SK-N-SH treated with all-trans-retinoic acid at 6 μM for 48 hours (cell line): ENCODE measurements around the gene PPIC.
A peak's percentile ranks its signal among the peaks of the same experiment; 100 is the strongest.

Experiments used
- ATAC-seq: fragments of 200-7000 bp; cut with Tn5 transposase; 3 replicates; pipeline ENCODE4 v1.9.1; 2020; ENCODE audit warnings: mild to moderate bottlenecking, moderate library complexity
- CREB5 ChIP-seq: fragments of 250-450 bp; sonication (Bioruptor Pico); IDR thresholded peaks from 2 replicates; pipeline ENCODE4 v1.5.1; 2020; ENCODE audit warnings: low read depth, mild to moderate bottlenecking, moderate library complexity
- CSDC2 ChIP-seq: fragments of 250-450 bp; sonication (Bioruptor Pico); IDR thresholded peaks from 2 replicates; pipeline ENCODE4 v1.5.0; 2020; ENCODE audit warnings: mild to moderate bottlenecking, moderate library complexity
- ESRRG ChIP-seq: fragments of 250-450 bp; sonication (Bioruptor Pico); IDR thresholded peaks from 2 replicates; pipeline ENCODE4 v1.6.1; 2021; ENCODE audit warnings: mild to moderate bottlenecking
- ISL1 ChIP-seq: fragments of 250-450 bp; sonication (Bioruptor Pico); IDR thresholded peaks from 2 replicates; pipeline ENCODE4 v2.1.2; 2022; ENCODE audit warnings: mild to moderate bottlenecking, moderate library complexity
- PATZ1 ChIP-seq: fragments of 250-450 bp; sonication (Bioruptor Pico); IDR thresholded peaks from 2 replicates; pipeline ENCODE4 v1.8.0; 2020; ENCODE audit warnings: mild to moderate bottlenecking, moderate library complexity, borderline replicate concordance
- POU6F1 ChIP-seq: fragments of 250-450 bp; sonication (Bioruptor Pico); IDR thresholded peaks from 2 replicates; pipeline ENCODE4 v1.8.0; 2021; ENCODE audit warnings: low read depth, mild to moderate bottlenecking, moderate library complexity, borderline replicate concordance
- PPARA ChIP-seq: fragments of 250-450 bp; sonication (Bioruptor Pico); IDR thresholded peaks from 2 replicates; pipeline ENCODE4 v1.5.0; 2020; ENCODE audit warnings: mild to moderate bottlenecking, borderline replicate concordance
- ZC3H10 ChIP-seq: fragments of 250-450 bp; sonication (Bioruptor Pico); IDR thresholded peaks from 2 replicates; pipeline ENCODE4 v1.5.1; 2021; ENCODE audit warnings: mild to moderate bottlenecking, moderate library complexity
- ZFP3 ChIP-seq: fragments of 250-450 bp; sonication (Bioruptor Pico); IDR thresholded peaks from 2 replicates; pipeline ENCODE4 v1.5.0; 2020; ENCODE audit warnings: mild to moderate bottlenecking, moderate library complexity
- ZFP30 ChIP-seq: fragments of 450-650 bp; formaldehyde crosslinking; IDR thresholded peaks from 2 replicates; pipeline ENCODE4 v1.5.0; 2022; ENCODE audit warnings: mild to moderate bottlenecking, moderate library complexity
- ZNF565 ChIP-seq: fragments of 450-650 bp; formaldehyde crosslinking; conservative IDR thresholded peaks from 2 replicates; pipeline ENCODE4 v1.5.0; 2020; ENCODE audit warnings: low read depth, mild to moderate bottlenecking, moderate library complexity
- ZNF70 ChIP-seq: fragments of 450-650 bp; formaldehyde crosslinking; IDR thresholded peaks from 2 replicates; pipeline ENCODE4 v1.5.0; 2020; ENCODE audit warnings: mild to moderate bottlenecking, moderate library complexity
- ZNF8 ChIP-seq: fragments of 450-650 bp; formaldehyde crosslinking; IDR thresholded peaks from 2 replicates; pipeline ENCODE4 v1.5.0; 2020; ENCODE audit warnings: mild to moderate bottlenecking, moderate library complexity
- TF ChIP-seq, protein P1 (sequence below): fragments of 250-450 bp; sonication (Bioruptor Pico); IDR thresholded peaks from 2 replicates; pipeline ENCODE4 v1.5.0; 2020; ENCODE audit warnings: mild to moderate bottlenecking, moderate library complexity
- TF ChIP-seq, protein P2 (sequence below): fragments of 250-450 bp; sonication (Bioruptor Pico); IDR thresholded peaks from 2 replicates; pipeline ENCODE4 v1.5.1; 2021; ENCODE audit warnings: mild to moderate bottlenecking, moderate library complexity

PPIC gene

DNA sequence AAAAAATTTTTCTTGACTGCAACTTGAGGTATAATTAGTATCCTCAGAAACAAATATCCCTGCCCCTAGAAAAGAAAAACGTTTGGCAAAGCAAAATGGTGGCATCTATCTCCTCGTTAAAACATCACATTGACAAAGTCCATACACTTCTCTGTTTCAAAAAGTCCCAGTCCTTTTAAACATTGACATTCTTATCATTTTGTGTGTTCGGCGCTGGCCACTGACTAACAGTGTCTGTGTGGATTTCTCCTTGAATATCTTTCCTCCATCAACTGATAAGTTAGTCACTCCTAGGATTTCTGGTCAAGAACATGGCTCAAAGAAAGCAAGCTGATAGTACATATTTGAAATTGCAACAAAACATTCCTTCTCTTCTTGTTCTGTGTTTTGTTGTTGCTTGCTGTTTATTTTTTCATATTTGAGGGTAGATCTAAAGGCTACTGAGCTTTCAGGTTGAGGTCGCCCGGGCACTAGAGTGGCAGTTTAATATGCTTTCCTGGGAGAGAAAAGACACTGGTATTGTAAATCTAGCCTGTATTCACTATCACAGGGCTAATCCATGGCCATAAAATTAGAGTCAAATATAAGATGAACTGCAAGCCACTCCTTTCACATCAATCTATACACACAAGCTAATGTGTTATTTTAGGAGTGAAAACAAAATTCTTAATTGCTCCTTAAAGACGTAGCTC lies 8.5 kb upstream of the PPIC start (continued):
- TF ChIP-seq, protein P1, sequence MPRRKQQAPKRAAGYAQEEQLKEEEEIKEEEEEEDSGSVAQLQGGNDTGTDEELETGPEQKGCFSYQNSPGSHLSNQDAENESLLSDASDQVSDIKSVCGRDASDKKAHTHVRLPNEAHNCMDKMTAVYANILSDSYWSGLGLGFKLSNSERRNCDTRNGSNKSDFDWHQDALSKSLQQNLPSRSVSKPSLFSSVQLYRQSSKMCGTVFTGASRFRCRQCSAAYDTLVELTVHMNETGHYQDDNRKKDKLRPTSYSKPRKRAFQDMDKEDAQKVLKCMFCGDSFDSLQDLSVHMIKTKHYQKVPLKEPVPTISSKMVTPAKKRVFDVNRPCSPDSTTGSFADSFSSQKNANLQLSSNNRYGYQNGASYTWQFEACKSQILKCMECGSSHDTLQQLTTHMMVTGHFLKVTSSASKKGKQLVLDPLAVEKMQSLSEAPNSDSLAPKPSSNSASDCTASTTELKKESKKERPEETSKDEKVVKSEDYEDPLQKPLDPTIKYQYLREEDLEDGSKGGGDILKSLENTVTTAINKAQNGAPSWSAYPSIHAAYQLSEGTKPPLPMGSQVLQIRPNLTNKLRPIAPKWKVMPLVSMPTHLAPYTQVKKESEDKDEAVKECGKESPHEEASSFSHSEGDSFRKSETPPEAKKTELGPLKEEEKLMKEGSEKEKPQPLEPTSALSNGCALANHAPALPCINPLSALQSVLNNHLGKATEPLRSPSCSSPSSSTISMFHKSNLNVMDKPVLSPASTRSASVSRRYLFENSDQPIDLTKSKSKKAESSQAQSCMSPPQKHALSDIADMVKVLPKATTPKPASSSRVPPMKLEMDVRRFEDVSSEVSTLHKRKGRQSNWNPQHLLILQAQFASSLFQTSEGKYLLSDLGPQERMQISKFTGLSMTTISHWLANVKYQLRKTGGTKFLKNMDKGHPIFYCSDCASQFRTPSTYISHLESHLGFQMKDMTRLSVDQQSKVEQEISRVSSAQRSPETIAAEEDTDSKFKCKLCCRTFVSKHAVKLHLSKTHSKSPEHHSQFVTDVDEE, result no peak

- ATAC-seq, result no peak
- TF ChIP-seq, protein P1, result no peak
- TF ChIP-seq ISL1 (CRISPR knock-in tag) (no peak), CREB5 (no peak), ESRRG (CRISPR knock-in tag) (no peak)
Measured at GRCh38 chr5:123039673-123040072, 3.1 kb upstream of the PPIC start.

GRCh38 chr5:123037104-123037418 lies 536 bp upstream of the PPIC start:
- peak; percentile 38; the same call in 2 of the 3 replicates for ATAC-seq
- TF ChIP-seq ZNF70 (no peak), CREB5 (no peak), ZNF8 (CRISPR knock-in tag) (no peak), ZFP3 (CRISPR knock-in tag) (no peak), POU6F1 (CRISPR knock-in tag) (no peak), PATZ1 (no peak), PPARA (CRISPR knock-in tag) (no peak)
- TF ChIP-seq, protein P2, sequence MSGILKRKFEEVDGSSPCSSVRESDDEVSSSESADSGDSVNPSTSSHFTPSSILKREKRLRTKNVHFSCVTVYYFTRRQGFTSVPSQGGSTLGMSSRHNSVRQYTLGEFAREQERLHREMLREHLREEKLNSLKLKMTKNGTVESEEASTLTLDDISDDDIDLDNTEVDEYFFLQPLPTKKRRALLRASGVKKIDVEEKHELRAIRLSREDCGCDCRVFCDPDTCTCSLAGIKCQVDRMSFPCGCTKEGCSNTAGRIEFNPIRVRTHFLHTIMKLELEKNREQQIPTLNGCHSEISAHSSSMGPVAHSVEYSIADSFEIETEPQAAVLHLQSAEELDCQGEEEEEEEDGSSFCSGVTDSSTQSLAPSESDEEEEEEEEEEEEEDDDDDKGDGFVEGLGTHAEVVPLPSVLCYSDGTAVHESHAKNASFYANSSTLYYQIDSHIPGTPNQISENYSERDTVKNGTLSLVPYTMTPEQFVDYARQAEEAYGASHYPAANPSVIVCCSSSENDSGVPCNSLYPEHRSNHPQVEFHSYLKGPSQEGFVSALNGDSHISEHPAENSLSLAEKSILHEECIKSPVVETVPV (CRISPR knock-in tag), result no peak

DNA sequence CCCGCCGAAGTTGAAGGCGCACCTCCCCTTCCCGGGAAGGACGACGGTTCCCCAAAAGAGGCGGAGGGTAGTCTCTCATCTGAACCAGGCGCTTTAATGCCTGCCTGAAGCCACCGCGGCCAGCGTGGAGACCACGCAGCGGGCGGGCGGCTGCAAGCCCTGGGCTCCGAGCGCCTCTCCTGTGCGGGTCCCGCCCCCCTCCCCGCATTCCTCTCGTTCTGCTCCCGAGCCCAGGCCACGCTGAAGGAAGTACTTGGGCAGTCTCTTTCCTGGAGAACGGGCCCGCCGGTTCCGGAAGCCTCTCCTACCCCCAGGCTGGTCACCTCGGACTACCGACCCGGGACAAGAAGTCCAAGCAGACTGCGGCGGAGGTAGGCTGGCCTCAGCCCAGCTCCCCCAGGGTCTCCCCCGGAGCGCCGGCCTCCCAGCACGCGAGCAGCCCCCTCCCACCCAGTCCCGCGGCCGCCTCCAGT lies 571 bp downstream of the PPIC start:
- TF ChIP-seq ZFP3 (CRISPR knock-in tag) (no peak), ZC3H10 (CRISPR knock-in tag) (no peak), CSDC2 (CRISPR knock-in tag) (no peak), ZNF8 (CRISPR knock-in tag) (no peak), ZNF565 (no peak), ZFP30 (CRISPR knock-in tag) (no peak)
- TF ChIP-seq, protein P1, result no peak
- TF ChIP-seq, all 23 proteins: peak for 0

More for the DNA sequence above, 571 bp downstream of the PPIC start:
- peak; percentile 78 for ATAC-seq
